HG03558 (cell line): ENCODE results near the gene S100A16.
"Not testable (repeated sequence)": the region's sequence is repeated elsewhere in the genome, so short reads cannot be mapped to it uniquely, and the experiment has no call there.

Experiments used
- ATAC-seq: cut with Tn5 transposase; IDR thresholded peaks from one replicate; pipeline ENCODE4 v1.9.1; 2021; ENCODE audit warnings: moderate number of reproducible peaks; ENCODE audit not compliant: unreplicated experiment; ENCODE audit errors: extremely low read depth

Gene S100A16, protein sequence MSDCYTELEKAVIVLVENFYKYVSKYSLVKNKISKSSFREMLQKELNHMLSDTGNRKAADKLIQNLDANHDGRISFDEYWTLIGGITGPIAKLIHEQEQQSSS

DNA sequence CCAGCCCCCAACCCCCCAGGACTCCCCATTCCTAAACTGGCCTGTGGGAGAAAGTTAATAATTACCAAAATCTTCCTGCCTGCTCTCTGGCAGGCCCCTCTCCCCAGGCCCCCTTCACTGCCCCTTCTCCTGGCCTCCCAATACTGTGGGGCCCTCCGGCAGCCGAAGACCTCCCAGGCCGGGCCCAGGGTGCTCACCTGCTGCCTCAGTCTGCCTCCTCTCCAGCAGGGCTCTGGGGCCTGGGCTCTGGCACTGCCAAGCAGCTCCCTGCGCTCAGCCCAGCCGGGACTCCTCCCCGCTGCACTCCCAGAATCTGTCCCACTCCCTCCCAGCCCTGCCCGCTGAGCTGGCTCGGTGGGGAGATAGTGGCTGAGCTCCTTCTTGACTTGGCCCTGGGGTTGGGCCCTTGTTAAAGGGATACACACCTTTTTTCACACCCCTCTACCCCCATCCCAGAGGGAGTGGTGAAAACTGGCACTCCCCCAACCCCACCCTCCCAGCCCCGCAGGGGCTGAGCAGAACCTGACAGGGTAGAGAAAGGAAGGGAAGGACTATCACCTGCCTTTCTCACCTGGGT, at the start of gene S100A16:
TSS of gene S100A16 (minus strand) at position 383 of the 577 bp plus-strand sequence. CDS start 4,986 bp downstream, outside the sequence.
- ATAC-seq = no peak

- ATAC-seq = no peak
Observed at GRCh38 chr1:153662269-153662668, 49.3 kb upstream of the S100A16 start.

GRCh38 chr1:153661111-153661708, 48.3 kb upstream of the S100A16 start:
- no peak for ATAC-seq

DNA sequence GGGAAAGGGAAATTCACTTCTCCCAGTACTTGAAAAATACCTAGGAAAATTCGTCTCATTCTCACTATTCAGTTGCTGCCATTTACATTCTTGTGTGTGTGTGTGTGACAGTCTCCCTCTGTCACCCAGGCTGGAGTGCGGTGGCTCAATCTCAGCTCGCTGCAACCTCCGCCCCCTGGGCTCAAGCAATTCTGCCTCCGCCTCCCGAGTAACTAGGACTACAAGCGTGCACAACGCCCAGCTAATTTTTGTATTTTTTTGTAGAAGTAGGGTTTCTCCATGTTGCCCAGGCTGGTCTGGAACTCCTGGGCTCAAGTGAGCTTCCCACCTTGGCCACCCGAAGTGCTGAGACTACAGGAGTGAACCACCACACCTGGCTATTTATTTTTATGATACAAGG, 46.7 kb upstream of the S100A16 start:
- ATAC-seq = no peak

DNA sequence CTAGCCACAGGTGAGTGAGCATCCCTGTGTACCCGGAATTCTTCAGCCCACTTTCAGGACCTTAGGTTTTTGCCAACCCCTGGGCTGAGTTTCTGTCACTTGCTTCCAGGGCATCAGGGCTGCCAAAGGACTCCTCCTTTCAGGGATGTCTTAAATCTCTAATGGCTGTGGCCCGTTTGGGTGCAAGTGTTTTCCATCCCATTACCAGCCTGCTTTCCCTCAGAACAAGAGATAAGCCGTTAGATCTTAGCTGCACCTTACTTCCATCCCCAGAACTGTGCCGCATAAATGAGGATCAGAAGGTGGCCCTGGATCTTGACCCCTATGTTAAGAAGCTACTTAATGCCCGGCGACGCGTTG, 46.2 kb upstream of the S100A16 start:
- no peak for ATAC-seq

DNA sequence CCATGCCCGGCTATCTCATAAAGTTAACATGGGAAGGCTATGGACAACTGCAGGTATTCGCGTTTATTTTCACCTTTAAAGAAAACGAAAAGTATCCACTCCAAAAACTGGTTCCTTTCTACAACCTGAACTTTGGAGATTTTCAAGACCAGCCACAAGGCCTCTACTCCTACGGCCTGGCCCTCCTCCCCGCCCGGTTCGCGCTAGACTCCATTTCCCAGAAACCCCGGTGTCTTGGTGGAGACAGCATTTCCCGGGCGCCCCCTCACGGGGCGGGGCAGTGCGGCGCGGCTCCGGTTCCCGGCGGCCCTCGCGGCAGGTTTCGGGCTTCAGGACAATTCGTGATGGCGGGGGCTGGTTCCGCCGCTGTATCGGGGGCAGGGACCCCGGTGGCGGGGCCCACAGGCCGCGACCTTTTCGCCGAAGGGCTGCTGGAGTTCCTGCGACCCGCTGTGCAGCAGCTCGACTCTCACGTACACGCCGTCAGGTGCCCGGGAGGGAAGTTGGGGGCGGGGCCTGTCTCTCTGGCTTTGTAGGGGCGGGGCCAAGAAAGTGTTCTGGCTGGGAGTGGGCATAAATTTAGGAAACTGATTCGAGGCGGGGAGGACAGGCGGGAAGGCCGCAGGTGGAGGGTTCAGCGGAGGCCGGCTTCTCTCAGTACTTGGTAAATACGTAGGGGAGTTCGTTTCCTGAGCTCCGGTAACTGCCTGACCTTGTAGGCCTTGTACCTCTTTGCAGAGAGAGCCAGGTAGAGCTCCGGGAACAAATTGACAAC, 45.6 kb upstream of the S100A16 start, which contains the start of gene SNAPIN:
TSS of gene SNAPIN (plus strand) at position 304 of the 775 bp plus-strand sequence. CDS start at position 345, 41 bp downstream.
- peak; percentile 59 for ATAC-seq

GRCh38 chr1:153655333-153655732, 42.4 kb upstream of the S100A16 start:
- ATAC-seq = no peak

GRCh38 chr1:153652805-153653500, 40.0 kb upstream of the S100A16 start:
- no peak for ATAC-seq

DNA sequence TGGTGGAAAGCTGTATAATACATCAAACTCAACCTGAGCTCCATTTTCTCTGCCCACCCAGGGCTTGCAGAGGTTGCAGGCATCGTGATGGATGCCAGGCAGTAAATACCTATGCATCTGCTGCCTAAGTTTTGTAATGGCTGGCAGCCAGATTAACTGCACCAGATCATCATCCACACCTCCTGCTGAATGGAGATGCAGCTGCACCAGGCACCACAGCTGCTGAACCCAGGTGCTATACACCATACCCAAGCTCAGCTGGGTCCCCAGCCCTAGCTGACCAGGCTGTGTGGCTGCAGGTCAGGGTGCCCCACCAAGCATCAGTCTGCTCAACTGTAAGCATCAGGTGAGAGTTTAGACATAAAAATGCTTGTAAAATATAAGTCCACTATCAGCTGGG, 38.8 kb upstream of the S100A16 start:
- no peak for ATAC-seq

GRCh38 chr1:153649863-153650235, 36.9 kb upstream of the S100A16 start:
- ATAC-seq = no peak

DNA sequence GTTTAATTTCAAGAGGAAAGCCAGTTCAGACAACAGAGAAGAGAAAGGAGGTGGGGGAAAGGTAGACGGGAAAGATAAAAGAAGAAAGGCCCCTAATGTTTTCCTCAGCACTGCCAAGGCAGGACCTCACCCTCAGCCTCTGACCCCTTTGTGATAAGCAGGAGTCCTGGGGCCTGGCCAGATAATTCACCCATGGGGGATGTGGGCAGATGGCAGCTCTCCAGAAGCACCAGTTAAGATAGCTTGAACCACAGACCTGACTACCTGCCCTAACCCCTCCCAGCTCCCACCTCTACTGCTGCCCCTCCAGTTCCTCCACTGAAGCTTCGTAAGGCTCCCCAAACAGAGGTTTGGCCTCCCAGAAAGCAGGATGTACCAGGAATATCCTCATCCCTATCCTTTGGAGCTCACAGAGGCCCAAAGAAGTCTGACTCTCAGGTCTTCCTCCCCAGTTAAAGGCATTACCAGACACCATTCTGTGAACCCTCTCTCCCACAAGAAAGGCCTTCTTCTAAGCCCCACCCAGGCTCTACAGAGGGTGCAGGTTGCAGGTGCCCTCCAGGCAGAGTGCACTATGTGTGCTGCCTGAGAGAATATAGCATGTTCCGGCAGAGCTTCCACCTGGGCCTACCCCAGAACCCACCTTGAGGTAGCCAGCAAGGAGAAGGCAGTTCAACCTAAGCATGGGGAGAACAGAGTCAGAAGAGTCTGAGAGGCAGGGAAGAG, 36.4 kb upstream of the S100A16 start:
- no peak for ATAC-seq

- no peak for ATAC-seq
Observed at GRCh38 chr1:153648000-153648643, 35.2 kb upstream of the S100A16 start.

GRCh38 chr1:153647346-153647714, 34.4 kb upstream of the S100A16 start:
- no peak for ATAC-seq

DNA sequence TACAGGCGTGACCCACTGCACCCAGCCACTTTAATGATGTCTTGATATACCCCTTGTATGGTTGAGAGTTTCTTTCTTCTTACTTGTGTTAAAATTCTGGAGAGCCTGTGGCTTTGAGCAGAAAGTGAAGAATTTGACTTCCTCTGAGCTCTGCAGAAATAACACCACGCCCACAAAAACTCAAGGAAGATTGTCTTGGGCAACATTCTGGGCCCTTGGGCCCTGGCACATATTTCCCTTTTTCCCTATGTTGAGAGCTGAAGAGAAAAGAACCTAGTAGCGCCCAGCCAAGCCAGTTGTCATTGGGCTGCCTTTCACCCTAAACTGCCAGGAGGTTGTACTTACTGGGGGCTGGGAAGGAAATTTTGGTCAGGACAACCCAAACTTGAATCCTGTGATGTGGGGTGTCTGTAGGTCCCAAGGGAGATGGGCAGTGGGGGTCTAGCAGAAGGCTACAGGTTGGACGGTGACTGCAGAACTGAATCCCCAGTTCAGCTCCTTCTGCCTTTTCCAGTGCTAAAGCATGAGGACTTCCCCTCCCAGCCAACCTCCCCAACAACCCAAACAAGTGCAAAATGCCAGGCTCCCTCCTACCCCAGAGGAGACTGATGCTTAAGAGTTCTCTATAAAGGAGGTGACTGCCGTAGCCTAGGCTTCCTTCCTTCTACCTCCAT, 33.9 kb upstream of the S100A16 start:
- no peak for ATAC-seq

GRCh38 chr1:153643816-153644215, 30.9 kb upstream of the S100A16 start:
- ATAC-seq = no peak

DNA sequence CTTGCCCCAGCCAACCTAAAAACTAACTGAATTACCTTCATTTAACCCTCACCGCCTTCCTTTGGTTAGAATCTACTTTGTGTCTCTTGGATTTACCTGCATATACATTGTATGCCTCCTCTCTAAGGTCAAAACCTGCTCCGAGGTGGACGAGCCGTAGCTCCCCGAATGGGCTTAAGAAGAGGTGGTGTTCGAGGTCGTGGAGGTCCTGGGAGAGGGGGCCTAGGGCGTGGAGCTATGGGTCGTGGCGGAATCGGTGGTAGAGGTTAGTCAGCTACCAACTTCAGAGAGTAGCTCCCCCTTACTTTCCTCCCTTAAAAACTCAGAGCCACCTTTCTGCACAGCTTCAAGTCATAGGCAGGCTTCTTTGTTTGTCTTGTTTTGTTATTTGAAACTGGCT, 30.2 kb upstream of the S100A16 start:
- no peak for ATAC-seq

DNA sequence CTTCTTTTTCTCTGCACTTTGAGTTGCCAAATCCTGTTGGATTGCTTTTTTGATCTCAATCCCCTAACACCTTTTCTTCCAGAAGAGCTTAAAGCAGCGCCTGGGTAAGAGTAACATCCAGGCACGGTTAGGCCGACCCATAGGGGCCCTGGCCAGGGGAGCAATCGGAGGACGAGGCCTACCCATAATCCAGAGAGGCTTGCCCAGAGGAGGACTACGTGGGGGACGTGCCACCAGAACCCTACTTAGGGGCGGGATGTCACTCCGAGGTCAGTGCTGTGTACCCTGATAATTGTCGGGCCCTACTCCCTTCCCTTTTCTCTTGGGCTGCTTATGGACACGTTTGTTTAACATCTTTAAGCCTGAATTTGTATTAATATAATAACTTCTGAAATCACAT, 29.2 kb upstream of the S100A16 start:
- ATAC-seq = no peak

DNA sequence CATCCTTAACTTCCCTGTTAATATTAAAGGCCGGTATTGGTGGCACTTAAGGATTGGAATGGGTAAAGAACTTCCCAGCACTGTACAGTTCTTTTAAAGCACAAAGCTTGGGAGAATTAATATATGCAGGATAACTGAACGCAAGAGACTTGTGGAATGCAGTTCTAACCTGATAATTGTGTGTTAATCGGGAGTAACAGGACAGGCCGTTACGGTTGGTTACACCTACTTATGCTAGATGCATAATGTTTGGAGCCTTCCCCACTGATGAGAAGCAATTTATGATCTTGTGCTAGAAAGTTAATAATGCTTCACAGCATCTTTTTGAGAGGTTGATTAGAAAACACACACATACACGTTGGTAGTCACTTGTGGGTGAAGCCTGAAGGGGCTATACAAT, 27.9 kb upstream of the S100A16 start:
- ATAC-seq = no peak

GRCh38 chr1:153640213-153640612, 27.3 kb upstream of the S100A16 start:
- ATAC-seq = not testable (repeated sequence)
